G401.6 (cell line): ENCODE results near the gene SLC37A1.
"Not testable (repeated sequence)": the region's sequence is repeated elsewhere in the genome, so short reads cannot be mapped to it uniquely, and the experiment has no call there.

Experiments used
- FAIRE-seq: peaks from 2 replicates; lab custom pipeline; 2012; peaks lifted over from hg19 to GRCh38; lab: Jason Lieb, UNC

SLC37A1 gene

GRCh38 chr21:42621166-42621818, 107.6 kb downstream of the SLC37A1 start:
- FAIRE-seq, result no peak

DNA sequence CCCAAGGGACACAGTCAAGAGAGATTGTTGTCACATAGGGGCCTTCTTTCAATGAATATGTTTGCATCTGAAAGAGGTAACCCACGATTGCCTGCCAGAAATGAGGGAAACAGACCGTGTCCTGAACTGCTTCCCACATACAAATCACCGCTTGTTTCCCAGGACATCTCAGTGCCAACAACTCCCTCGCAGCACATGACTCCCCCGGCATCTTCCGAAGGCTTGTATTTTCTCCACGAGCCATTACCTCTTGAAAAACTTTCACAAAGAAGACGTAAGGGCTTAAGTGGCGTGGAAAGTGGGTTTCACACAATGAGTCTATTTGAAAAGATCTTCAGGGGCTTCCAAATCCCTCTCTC, 108.1 kb downstream of the SLC37A1 start:
- FAIRE-seq, result no peak

- FAIRE-seq, result no peak
These were observed 108.6 kb downstream of the SLC37A1 start for GRCh38 chr21:42622284-42622683.

DNA sequence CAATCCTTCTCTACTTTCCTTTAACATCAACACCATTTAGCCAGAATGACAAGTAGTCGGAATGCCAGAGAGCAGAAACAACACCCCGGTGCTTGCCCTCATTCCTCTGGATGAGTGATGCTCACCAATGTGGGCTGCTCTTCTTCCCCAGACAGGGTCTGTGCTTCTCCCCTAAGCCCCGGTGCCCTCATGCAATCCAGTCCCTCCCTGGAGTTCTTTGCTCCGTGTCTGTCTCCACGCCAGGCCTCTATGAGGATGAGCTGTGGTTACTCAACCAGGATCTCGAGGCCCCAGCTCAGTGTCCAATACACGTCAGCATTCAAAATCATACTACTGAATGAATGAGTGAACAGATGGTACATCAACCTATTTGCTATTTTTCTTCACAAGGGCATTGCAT, 110.0 kb downstream of the SLC37A1 start:
- FAIRE-seq, result no peak

DNA sequence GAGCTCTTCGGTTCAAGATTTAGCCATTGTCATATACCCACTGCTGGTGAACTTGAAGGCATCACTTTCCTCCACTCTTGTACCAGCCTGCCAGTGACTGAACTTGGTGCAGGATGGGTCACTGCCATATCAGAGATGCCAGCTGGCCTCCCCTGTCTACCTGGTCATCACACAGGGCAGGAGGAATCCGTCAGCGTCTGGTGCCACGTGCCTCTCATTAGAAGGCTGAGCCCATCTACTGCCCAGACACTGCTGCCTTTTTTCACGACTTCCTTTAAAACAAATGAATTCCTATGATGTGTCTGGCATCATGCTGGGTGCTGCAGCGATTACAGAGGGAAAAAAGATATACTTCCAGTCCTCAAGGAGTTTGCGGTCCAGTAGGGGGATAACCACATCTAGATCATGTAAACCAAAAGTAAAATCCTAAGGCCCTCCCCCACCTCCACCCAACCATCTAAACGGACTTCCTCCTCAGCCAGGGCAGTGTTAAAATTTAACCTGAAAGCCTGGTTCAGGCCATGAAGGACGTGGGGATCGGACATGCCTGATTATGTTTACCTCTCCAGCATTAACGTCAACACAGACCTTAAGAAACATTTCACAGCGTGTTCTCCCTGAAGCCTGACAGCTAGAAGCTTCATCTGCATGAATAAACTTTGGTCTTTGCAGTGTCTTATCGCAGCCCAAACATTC, 110.6 kb downstream of the SLC37A1 start:
- no peak for FAIRE-seq

DNA sequence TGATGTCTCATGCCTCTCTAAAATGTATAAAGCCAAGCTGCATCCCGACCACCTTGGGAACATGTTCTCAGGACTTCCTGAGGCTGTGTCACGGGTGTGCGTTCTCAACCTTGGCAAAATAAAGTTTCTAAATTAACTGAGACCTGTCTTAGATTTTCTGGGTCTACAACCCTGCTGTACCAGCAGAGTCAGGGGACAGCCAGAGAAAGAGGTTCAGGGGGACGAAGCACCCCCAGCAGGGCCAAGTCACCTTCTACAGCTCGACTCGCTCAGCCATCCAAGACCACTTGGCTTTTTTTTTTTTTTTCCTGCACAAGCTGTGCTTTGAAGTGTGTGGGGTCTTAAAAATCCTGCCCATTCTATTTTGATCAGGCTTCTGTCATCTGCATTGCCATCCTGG, 111.3 kb downstream of the SLC37A1 start:
- FAIRE-seq, result no peak

DNA sequence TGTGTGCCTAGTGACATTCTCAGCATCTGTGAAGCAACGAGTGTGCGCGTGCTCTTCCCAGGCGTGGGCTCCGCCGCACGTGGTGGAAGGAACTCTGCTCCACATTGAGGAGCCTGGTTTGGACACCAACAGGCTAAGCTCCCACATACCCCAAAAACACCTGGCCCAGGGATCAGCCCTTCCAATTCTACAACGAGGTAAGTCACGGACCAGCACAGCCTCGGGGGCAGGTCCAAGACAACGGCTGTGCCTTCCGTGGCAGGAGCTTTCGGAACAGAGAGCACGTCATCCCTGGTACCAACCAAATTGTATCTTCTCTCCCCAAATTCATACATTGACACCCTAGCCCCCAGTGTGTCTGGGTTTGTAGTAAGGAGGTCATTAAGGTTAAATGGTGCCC, 112.5 kb downstream of the SLC37A1 start:
- FAIRE-seq, result no peak

- FAIRE-seq, result no peak
These were observed 114.1 kb downstream of the SLC37A1 start for GRCh38 chr21:42627527-42628289.

DNA sequence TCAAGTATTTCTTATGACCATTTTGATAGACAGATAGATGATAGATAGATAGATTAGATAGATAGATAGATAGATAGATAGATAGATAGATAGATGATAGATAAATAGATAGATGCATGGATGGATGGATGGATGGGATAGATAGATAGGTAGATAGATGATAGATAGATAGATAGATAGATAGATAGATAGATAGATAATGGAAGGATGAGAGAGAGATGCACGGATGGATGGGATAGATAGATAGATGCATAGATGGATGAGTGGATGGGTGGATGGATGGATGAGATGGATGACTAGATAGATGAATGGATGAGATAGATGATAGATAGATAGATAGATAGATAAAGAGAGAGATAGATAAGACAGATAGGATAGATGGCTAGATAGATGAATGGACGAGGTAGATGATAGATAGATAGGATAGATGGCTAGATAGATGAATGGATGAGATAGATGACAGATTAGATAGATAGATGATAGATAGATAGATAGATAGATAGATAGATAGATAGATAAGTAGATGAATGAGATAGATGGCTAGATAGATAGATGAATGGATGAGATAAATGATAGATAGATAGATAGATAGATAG, 114.9 kb downstream of the SLC37A1 start:
- not testable (repeated sequence) for FAIRE-seq

- FAIRE-seq, result no peak
These were observed 116.4 kb downstream of the SLC37A1 start for GRCh38 chr21:42629933-42630589.

- FAIRE-seq, result no peak
These were observed 117.0 kb downstream of the SLC37A1 start for GRCh38 chr21:42630626-42631025.
